ENCODE data around the gene OR10A4.

OR10A4 gene

DNA sequence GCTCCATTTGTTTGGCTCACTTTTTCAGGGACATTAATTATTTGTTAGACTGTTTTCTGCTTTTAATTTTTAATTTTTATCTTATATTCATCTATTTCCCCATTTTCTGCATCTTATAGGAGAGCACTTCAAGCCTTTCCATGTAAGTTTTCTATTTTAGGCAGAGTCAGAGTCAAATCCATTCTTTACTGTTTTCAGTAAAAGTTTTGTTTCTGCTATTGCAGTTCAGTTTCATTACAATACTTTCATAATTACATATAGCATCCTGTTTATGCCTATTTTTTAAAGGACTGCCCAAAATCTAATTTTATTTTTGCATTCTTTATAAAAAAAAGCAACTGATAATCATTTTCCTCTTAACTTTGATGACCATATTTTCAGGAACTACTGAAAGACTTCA is 34.7 kb upstream of the OR10A4 start:
- Histone ChIP-seq H2BK5ac (ENCODE audit: low read depth, low read length, poor library complexity, severe bottlenecking) (no peak overlapping the region), H3K27me3 (ENCODE audit: control insufficient read depth in 1 of 2, insufficient read depth in 1 of 2, low read length in 2 of 2) (no peaks in the 10 kb centered on the region), H3K9me3 (ENCODE audit: control insufficient read depth, low read length) (peaks cover 12% of the 10 kb centered on the region), H3K36me3 (ENCODE audit: control insufficient read depth in 1 of 2, insufficient read depth in 2 of 2, low read depth in 1 of 2, low read length in 2 of 2) (no peaks in the 10 kb centered on the region), H3K4me1 (ENCODE audit: control insufficient read depth, insufficient read depth, low read depth, low read length) (no peaks in the 10 kb centered on the region), H4K91ac (ENCODE audit: low read length) (no peak overlapping the region), H3K23ac (ENCODE audit: low read length in 2 of 2) (no peak overlapping the region), H2BK15ac (ENCODE audit: low read depth, poor library complexity, severe bottlenecking) (no peak overlapping the region), H3K18ac (ENCODE audit: low read depth in 1 of 2, low read length in 2 of 2) (no peak overlapping the region), H3K79me1 (replicated peaks; ENCODE audit: low read length, poor library complexity, severe bottlenecking) (no peaks in the 10 kb centered on the region), H2BK12ac (ENCODE audit: low read length in 2 of 2) (no peak overlapping the region), H2BK120ac (ENCODE audit: low read depth, low read length) (no peak overlapping the region), H2AK5ac (ENCODE audit: low read length, severe bottlenecking) (no peak overlapping the region), H3K14ac (ENCODE audit: low read length in 2 of 2) (no peak overlapping the region), H3K27ac (ENCODE audit: low read length, poor library complexity, severe bottlenecking) (no peak overlapping the region), H3K4me3 (ENCODE audit: insufficient read depth in 1 of 2, low read depth in 1 of 2, low read length in 2 of 2) (no peak overlapping the region), H2AFZ (ENCODE audit: low read depth, low read length) (no peak overlapping the region), H3K9ac (ENCODE audit: low read length) (no peak overlapping the region), H3K4me2 (ENCODE audit: low read length, poor library complexity, severe bottlenecking) (no peak overlapping the region), H4K8ac (ENCODE audit: low read length) (no peak overlapping the region), H3K4ac (ENCODE audit: low read depth in 1 of 2, low read length in 2 of 2) (no peak overlapping the region)
- no peak for DNase-seq

GRCh38 chr11:6843670-6844069 is 32.8 kb upstream of the OR10A4 start:
- Histone ChIP-seq H3K4me1 (ENCODE audit: control insufficient read depth, insufficient read depth, low read depth, low read length) (no peaks in the 10 kb centered on the region), H3K79me1 (replicated peaks; ENCODE audit: low read length, poor library complexity, severe bottlenecking) (no peaks in the 10 kb centered on the region), H3K23ac (ENCODE audit: low read length in 2 of 2) (no peak overlapping the region), H3K9me3 (ENCODE audit: control insufficient read depth, low read length) (peaks cover 15% of the 10 kb centered on the region), H3K27me3 (ENCODE audit: control insufficient read depth in 1 of 2, insufficient read depth in 1 of 2, low read length in 2 of 2) (no peaks in the 10 kb centered on the region), H4K91ac (ENCODE audit: low read length) (no peak overlapping the region), H3K4me2 (ENCODE audit: low read length, poor library complexity, severe bottlenecking) (no peak overlapping the region), H3K36me3 (ENCODE audit: control insufficient read depth in 1 of 2, insufficient read depth in 2 of 2, low read depth in 1 of 2, low read length in 2 of 2) (no peaks in the 10 kb centered on the region), H2BK120ac (ENCODE audit: low read depth, low read length) (no peak overlapping the region), H3K4ac (ENCODE audit: low read depth in 1 of 2, low read length in 2 of 2) (no peak overlapping the region), H3K18ac (ENCODE audit: low read depth in 1 of 2, low read length in 2 of 2) (no peak overlapping the region), H2BK5ac (ENCODE audit: low read depth, low read length, poor library complexity, severe bottlenecking) (no peak overlapping the region), H2BK15ac (ENCODE audit: low read depth, poor library complexity, severe bottlenecking) (no peak overlapping the region), H2AFZ (ENCODE audit: low read depth, low read length) (no peak overlapping the region), H3K14ac (ENCODE audit: low read length in 2 of 2) (no peak overlapping the region), H3K27ac (ENCODE audit: low read length, poor library complexity, severe bottlenecking) (no peak overlapping the region), H2BK12ac (ENCODE audit: low read length in 2 of 2) (no peak overlapping the region), H3K9ac (ENCODE audit: low read length) (no peak overlapping the region), H3K4me3 (ENCODE audit: insufficient read depth in 1 of 2, low read depth in 1 of 2, low read length in 2 of 2) (no peak overlapping the region), H2AK5ac (ENCODE audit: low read length, severe bottlenecking) (no peak overlapping the region), H4K8ac (ENCODE audit: low read length) (no peak overlapping the region)
- no peak for DNase-seq
- WGBS = 75% methylated on average over 2 of the region's 2 CpGs

DNA sequence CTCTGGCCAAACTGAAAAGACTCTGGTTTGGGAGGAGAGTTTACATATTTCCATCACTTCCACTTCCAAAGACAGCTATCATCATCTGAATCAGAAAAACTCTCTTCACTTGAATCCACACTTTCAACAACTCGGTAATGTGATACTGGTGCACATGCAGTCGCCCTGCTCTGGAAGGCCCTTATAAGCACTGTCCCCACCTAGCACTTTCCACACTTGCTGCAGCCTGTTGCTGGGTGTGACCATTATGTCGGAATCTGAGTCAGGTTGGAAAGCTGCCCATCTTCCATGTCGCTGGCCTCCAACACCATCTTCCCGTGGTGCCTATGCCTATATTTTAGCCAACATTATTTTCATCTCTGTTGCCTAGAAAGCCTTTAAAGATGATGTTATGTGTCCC is 32.1 kb upstream of the OR10A4 start:
- Histone ChIP-seq H2AK5ac (ENCODE audit: low read length, severe bottlenecking) (no peak overlapping the region), H4K91ac (ENCODE audit: low read length) (peak overlapping the region; percentile 48), H3K4ac (ENCODE audit: low read depth in 1 of 2, low read length in 2 of 2) (no peak overlapping the region), H4K8ac (ENCODE audit: low read length) (no peak overlapping the region), H3K27me3 (ENCODE audit: control insufficient read depth in 1 of 2, insufficient read depth in 1 of 2, low read length in 2 of 2) (no peaks in the 10 kb centered on the region), H3K36me3 (ENCODE audit: control insufficient read depth in 1 of 2, insufficient read depth in 2 of 2, low read depth in 1 of 2, low read length in 2 of 2) (no peaks in the 10 kb centered on the region), H3K9ac (ENCODE audit: low read length) (no peak overlapping the region), H2BK15ac (ENCODE audit: low read depth, poor library complexity, severe bottlenecking) (no peak overlapping the region), H3K4me2 (ENCODE audit: low read length, poor library complexity, severe bottlenecking) (no peak overlapping the region), H3K14ac (ENCODE audit: low read length in 2 of 2) (no peak overlapping the region), H2BK5ac (ENCODE audit: low read depth, low read length, poor library complexity, severe bottlenecking) (no peak overlapping the region), H2BK120ac (ENCODE audit: low read depth, low read length) (no peak overlapping the region), H3K4me3 (ENCODE audit: insufficient read depth in 1 of 2, low read depth in 1 of 2, low read length in 2 of 2) (no peak overlapping the region), H3K79me1 (replicated peaks; ENCODE audit: low read length, poor library complexity, severe bottlenecking) (no peaks in the 10 kb centered on the region), H3K23ac (ENCODE audit: low read length in 2 of 2) (peak overlapping the region in 1 of 2 experiments; percentile 40), H2BK12ac (ENCODE audit: low read length in 2 of 2) (no peak overlapping the region), H3K27ac (ENCODE audit: low read length, poor library complexity, severe bottlenecking) (no peak overlapping the region), H3K4me1 (ENCODE audit: control insufficient read depth, insufficient read depth, low read depth, low read length) (no peaks in the 10 kb centered on the region), H2AFZ (ENCODE audit: low read depth, low read length) (no peak overlapping the region), H3K9me3 (ENCODE audit: control insufficient read depth, low read length) (peaks cover 15% of the 10 kb centered on the region), H3K18ac (ENCODE audit: low read depth in 1 of 2, low read length in 2 of 2) (no peak overlapping the region)
- WGBS = 84% methylated on average over 3 of the region's 5 CpGs
- DNase-seq = no peak

- H2BK120ac ChIP-seq (ENCODE audit: low read depth, low read length) = no peak within 1 kb of the TSS
- H3K23ac ChIP-seq (ENCODE audit: low read length in 2 of 2) = no peak within 1 kb of the TSS
- DNase-seq = no peak
- no peak within 1 kb of the TSS for H3K9ac ChIP-seq (ENCODE audit: low read length)
- peaks cover 15% of the 10 kb centered on the region for H3K9me3 ChIP-seq (ENCODE audit: control insufficient read depth, low read length)
- H3K36me3 ChIP-seq (ENCODE audit: control insufficient read depth in 1 of 2, insufficient read depth in 2 of 2, low read depth in 1 of 2, low read length in 2 of 2) = no peaks in the 10 kb centered on the region
- no peak within 1 kb of the TSS for H2BK12ac ChIP-seq (ENCODE audit: low read length in 2 of 2)
- no peaks in the 10 kb centered on the region for H3K27me3 ChIP-seq (ENCODE audit: control insufficient read depth in 1 of 2, insufficient read depth in 1 of 2, low read length in 2 of 2)
- H3K4ac ChIP-seq (ENCODE audit: low read depth in 1 of 2, low read length in 2 of 2) = no peak within 1 kb of the TSS
- no peak within 1 kb of the TSS for H3K4me3 ChIP-seq (ENCODE audit: insufficient read depth in 1 of 2, low read depth in 1 of 2, low read length in 2 of 2)
- H3K79me1 ChIP-seq (replicated peaks; ENCODE audit: low read length, poor library complexity, severe bottlenecking) = no peaks in the 10 kb centered on the region
- no peak within 1 kb of the TSS for H2BK5ac ChIP-seq (ENCODE audit: low read depth, low read length, poor library complexity, severe bottlenecking)
- H3K18ac ChIP-seq (ENCODE audit: low read depth in 1 of 2, low read length in 2 of 2) = no peak within 1 kb of the TSS
- H3K4me2 ChIP-seq (ENCODE audit: low read length, poor library complexity, severe bottlenecking) = no peak within 1 kb of the TSS
- H2AFZ ChIP-seq (ENCODE audit: low read depth, low read length) = no peak within 1 kb of the TSS
- 73% methylated on average over 2 of the region's 3 CpGs for WGBS
- H4K8ac ChIP-seq (ENCODE audit: low read length) = no peak within 1 kb of the TSS
- no peak within 1 kb of the TSS for H2BK15ac ChIP-seq (ENCODE audit: low read depth, poor library complexity, severe bottlenecking)
- no peaks in the 10 kb centered on the region for H3K4me1 ChIP-seq (ENCODE audit: control insufficient read depth, insufficient read depth, low read depth, low read length)
- H3K27ac ChIP-seq (ENCODE audit: low read length, poor library complexity, severe bottlenecking) = no peak within 1 kb of the TSS
- no peak within 1 kb of the TSS for H3K14ac ChIP-seq (ENCODE audit: low read length in 2 of 2)
- no peak within 1 kb of the TSS for H4K91ac ChIP-seq (ENCODE audit: low read length)
- no peak within 1 kb of the TSS for H2AK5ac ChIP-seq (ENCODE audit: low read length, severe bottlenecking)
These were observed 31.0 kb upstream of the OR10A4 start, which contains the start of gene OR10A5 for GRCh38 chr11:6845383-6845782. Gene OR10A5, plus strand, starts transcription at chr11:6845683. Its CDS starts 0 bp downstream, at chr11:6845683.

Data from mesenchymal stem cell (in vitro differentiated cells and primary cell).